Measurements from ENCODE around the gene ARHGAP31.
"Not testable (repeated sequence)": the region's sequence is repeated elsewhere in the genome, so short reads cannot be mapped to it uniquely, and the experiment has no call there.

Gene ARHGAP31

GRCh38 chr3:119315600-119316312 lies 21.6 kb downstream of the ARHGAP31 start:
- in situ Hi-C loops (cut with MboI; ENCODE audit: low sequenced_read_pairs): no loop called here

- in situ Hi-C loops (cut with MboI; ENCODE audit: low sequenced_read_pairs): no loop called here
Observed at GRCh38 chr3:119316313-119316670, 22.1 kb downstream of the ARHGAP31 start.

- in situ Hi-C loops (cut with MboI; ENCODE audit: low sequenced_read_pairs): no loop called here
Observed at GRCh38 chr3:119318876-119319275, 24.7 kb downstream of the ARHGAP31 start.

GRCh38 chr3:119319311-119319710 lies 25.1 kb downstream of the ARHGAP31 start:
- in situ Hi-C loops (cut with MboI; ENCODE audit: low sequenced_read_pairs): no loop called here

GRCh38 chr3:119320785-119321184 lies 26.6 kb downstream of the ARHGAP31 start:
- in situ Hi-C loops (cut with MboI; ENCODE audit: low sequenced_read_pairs): not testable (repeated sequence)

GRCh38 chr3:119322021-119322834 lies 28.0 kb downstream of the ARHGAP31 start:
- in situ Hi-C loops (cut with MboI; ENCODE audit: low sequenced_read_pairs): no loop called here

GRCh38 chr3:119322835-119323722 lies 28.9 kb downstream of the ARHGAP31 start:
- in situ Hi-C loops (cut with MboI; ENCODE audit: low sequenced_read_pairs): no loop called here

- in situ Hi-C loops (cut with MboI; ENCODE audit: low sequenced_read_pairs): no loop called here
Observed at GRCh38 chr3:119323723-119324085, 29.5 kb downstream of the ARHGAP31 start.

- in situ Hi-C loops (cut with MboI; ENCODE audit: low sequenced_read_pairs): no loop called here
Observed at GRCh38 chr3:119324899-119325298, 30.7 kb downstream of the ARHGAP31 start.

GRCh38 chr3:119326976-119327375 lies 32.8 kb downstream of the ARHGAP31 start:
- in situ Hi-C loops (cut with MboI; ENCODE audit: low sequenced_read_pairs): no loop called here

- in situ Hi-C loops (cut with MboI; ENCODE audit: low sequenced_read_pairs): no loop called here
Observed at GRCh38 chr3:119329551-119329950, 35.4 kb downstream of the ARHGAP31 start.

- in situ Hi-C loops (cut with MboI; ENCODE audit: low sequenced_read_pairs): no loop called here
Observed at GRCh38 chr3:119330181-119330580, 36.0 kb downstream of the ARHGAP31 start.

- in situ Hi-C loops (cut with MboI; ENCODE audit: low sequenced_read_pairs): no loop called here
Observed at GRCh38 chr3:119330858-119331257, 36.7 kb downstream of the ARHGAP31 start.

GRCh38 chr3:119331661-119332060 lies 37.5 kb downstream of the ARHGAP31 start:
- in situ Hi-C loops (cut with MboI; ENCODE audit: low sequenced_read_pairs): no loop called here

GRCh38 chr3:119333773-119334509 lies 39.8 kb downstream of the ARHGAP31 start:
- in situ Hi-C loops (cut with MboI; ENCODE audit: low sequenced_read_pairs): no loop called here

GRCh38 chr3:119336823-119337222 lies 42.6 kb downstream of the ARHGAP31 start:
- in situ Hi-C loops (cut with MboI; ENCODE audit: low sequenced_read_pairs): no loop called here

GRCh38 chr3:119337407-119337806 lies 43.2 kb downstream of the ARHGAP31 start:
- in situ Hi-C loops (cut with MboI; ENCODE audit: low sequenced_read_pairs): not testable (repeated sequence)

- in situ Hi-C loops (cut with MboI; ENCODE audit: low sequenced_read_pairs): no loop called here
Observed at GRCh38 chr3:119338754-119339153, 44.6 kb downstream of the ARHGAP31 start.

- in situ Hi-C loops (cut with MboI; ENCODE audit: low sequenced_read_pairs): no loop called here
Observed at GRCh38 chr3:119340014-119340413, 45.8 kb downstream of the ARHGAP31 start.

GRCh38 chr3:119340446-119340845 lies 46.3 kb downstream of the ARHGAP31 start:
- in situ Hi-C loops (cut with MboI; ENCODE audit: low sequenced_read_pairs): no loop called here

- in situ Hi-C loops (cut with MboI; ENCODE audit: low sequenced_read_pairs): no loop called here
Observed at GRCh38 chr3:119342176-119342575, 48.0 kb downstream of the ARHGAP31 start.
